CD4-positive, alpha-beta T cell treated with Interleukin-6 for 4 hours (primary cell): ENCODE data around the gene SMAD1.

ENCODE experiments used
- DNase-seq: peaks from one replicate; pipeline ENCODE4 v3.0.0-alpha.2; 2020; ENCODE audit warnings: mixed read lengths

SMAD1 gene

DNA sequence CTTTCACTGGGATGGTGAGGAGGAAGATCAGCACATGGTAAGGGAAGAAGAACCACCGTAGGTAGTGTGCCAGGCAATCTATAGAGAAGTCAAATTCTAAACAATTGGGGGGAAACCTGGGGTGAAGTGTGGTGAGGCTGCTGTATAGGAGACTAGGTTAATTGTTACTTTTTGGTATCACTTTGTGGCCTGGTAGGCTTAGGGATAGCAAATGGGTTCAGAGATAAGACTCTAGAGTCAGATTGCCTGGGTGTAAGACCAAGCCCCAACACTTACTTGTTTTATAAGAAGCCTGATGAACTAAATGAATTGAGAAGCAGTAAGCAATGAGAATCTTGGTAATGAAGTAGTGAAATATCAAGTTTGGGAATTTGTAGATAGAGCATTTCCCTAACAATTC lies 8.7 kb downstream of the SMAD1 start:
- no peak for DNase-seq

GRCh38 chr4:145490796-145491195 lies 9.1 kb downstream of the SMAD1 start:
- no peak for DNase-seq

DNA sequence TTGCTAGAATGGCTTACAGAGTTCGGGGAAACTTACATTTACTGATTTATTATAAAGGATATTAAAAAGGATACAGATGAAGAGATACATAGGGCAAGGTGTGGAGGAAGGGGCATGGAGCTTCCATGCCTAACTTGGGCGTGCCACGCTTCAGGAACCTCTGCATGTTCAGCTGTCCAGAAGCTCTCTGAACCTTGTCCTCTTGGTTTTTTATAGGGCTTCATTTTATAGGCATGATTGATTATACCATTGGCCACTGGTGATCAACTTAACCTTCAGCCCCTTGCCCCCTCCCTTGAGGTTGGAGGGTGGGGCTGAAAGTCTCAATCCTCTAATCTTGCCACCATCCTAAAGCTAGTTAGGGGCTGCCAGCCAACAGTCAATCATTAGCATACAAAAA lies 10.7 kb downstream of the SMAD1 start:
- no peak for DNase-seq

- no peak for DNase-seq
These were observed 11.5 kb downstream of the SMAD1 start for GRCh38 chr4:145493166-145493565.

DNA sequence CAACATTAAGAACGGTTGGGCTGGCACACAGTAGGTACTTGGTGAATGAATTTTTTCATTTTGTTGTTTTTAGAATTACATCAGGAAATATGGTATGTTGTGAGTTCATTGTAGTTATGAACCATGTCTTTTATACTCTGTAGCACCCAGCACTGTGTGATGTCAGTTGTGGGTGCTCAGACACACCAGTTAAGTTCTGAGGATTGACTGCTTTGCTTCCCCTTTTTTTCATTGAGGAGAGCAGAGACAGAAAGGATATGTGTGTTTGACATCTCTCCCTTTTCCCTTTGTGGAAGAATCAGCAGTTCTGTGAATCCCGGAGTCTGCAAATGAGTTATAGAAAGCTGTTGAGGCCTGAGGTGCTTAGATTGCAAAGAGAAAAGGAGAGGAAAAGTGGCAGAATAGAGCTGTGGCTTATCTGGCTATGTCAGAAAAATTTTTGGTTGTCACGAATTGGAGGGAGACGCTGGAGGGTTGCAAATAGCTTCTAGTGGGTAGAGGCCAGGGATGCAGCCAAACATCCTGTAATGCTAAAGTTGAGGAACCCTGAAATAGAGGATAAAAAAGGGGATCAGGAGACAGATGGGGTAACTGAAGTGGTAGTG lies 13.1 kb downstream of the SMAD1 start:
- DNase-seq: no peak

- no peak for DNase-seq
These were observed 14.6 kb downstream of the SMAD1 start for GRCh38 chr4:145496292-145496691.

DNA sequence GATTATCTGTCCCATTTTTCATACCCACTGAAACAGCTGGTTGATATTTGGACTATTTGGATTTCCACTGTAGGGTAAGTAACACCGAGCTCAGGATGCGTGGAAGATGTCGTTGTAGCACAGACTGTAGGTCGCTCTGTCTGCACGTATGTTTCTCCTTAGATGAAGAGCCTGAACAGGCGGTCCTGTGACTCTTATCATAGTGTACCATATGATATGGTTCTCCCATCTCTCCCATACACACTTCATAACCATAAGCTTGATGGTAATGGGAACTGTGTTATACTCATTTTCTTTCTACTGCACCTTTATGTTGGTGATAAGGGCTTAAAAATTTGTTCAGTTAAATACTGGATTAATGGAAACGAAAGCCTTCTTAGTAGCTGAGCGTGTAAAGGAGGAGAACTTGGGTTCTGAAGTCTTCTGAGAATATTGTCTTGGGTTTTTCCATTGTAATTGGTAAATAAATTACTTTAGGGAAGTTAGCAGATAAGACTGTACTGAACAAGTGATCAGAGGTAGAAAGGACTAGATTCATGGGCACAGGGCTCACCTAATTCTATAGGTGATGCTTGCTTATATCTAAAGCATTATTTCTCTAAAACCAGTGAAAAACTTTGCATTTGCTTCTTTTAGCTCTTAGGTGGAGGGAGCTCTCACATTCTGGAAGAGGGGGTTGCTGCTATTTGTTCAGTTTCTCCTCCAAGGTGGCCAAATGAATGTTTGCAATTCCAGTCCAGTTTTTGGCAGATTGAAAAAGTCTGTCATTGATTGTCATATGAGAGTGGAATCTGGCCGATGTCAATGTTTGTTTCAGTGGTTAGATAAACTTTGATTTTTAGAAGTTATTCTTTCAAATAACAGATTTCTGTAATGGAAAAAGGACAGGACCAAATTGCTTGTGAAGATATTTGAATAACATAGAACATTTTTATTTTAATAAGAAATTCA lies 15.8 kb downstream of the SMAD1 start:
- DNase-seq: no peak

DNA sequence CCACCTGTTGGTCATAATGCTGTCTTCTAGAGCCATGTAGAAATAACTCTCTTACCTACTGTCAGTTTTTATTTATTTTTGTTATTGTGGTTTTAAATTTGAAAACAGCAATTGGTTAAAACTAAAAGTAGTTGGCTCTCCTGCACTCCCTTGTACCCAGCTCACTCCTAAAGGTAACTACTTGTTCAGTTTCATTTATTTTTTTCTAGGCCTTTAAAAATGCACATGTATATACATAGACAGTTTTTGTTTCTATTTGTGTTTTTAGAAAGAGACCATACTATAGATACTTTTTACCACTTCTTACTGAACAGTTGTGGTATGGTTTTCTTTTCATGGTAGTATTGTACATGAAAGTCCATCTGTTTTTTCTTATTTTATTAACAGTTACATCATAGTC lies 16.8 kb downstream of the SMAD1 start:
- no peak for DNase-seq

GRCh38 chr4:145501051-145501660 lies 19.5 kb downstream of the SMAD1 start:
- no peak for DNase-seq

- no peak for DNase-seq
These were observed 21.2 kb downstream of the SMAD1 start for GRCh38 chr4:145502809-145503208.

GRCh38 chr4:145503486-145504072 lies 21.9 kb downstream of the SMAD1 start:
- no peak for DNase-seq

- DNase-seq: no peak
These were observed 24.3 kb downstream of the SMAD1 start for GRCh38 chr4:145505995-145506394.

GRCh38 chr4:145507636-145508035 lies 26.0 kb downstream of the SMAD1 start:
- no peak for DNase-seq

DNA sequence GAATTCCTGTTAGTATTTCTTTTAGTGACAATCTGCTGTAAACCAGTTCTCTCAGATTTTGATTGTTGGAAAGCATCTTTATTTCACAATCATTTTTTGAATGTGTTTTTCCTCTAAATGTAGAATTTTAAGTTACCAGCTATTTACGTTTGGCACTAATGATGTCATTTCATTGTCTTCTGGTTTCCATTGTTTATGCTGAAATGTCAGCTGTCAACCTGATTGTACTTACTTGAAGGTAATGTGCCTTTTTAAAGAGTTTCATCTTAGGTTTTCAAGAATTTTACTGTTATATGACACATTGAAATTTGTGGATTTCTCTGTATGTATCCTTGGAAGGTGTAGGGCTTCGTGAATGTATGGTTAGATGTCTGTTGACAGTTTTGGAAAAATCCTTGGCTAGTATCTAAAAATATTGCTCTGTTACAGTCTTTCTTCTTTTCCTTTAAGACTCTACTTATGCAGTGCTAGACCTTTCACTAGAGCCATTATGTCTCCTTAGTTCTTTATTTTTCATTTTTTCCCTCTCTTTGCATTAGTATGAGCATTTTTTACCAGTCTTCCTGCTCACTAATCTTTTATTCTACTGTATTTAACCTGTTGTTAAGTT lies 30.4 kb downstream of the SMAD1 start:
- DNase-seq: no peak

DNA sequence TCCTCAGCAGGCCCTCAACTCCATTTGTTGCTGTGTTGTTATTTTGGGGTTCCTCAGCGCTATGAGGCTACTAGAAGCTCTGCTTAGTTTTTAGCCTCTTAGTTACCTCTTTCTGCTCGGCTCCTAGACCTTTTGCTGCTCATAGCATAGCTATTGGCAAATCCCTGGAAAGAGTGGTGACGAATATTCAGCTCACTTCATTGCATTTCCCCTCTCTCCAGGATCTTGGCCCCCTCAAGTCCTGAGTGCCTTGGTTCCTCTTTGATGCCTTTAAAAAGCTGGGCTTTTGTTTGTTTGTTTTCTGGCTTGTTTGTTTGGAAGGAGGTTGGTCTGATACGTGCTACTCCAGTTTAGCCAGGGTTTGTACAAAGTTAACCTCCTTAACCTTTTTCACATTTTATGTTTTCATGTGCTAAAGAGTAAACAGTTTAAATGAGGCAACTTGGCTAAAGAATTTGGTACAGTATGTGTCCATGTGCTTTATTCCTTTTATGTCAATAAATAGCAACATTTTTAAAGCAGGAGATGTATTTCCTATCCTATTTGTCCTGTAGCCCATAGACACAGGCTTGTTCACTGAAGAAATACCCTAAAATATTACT lies 31.5 kb downstream of the SMAD1 start:
- DNase-seq: no peak

- no peak for DNase-seq
These were observed 38.5 kb downstream of the SMAD1 start for GRCh38 chr4:145520172-145520571.

GRCh38 chr4:145521282-145521681 lies 39.6 kb downstream of the SMAD1 start:
- no peak for DNase-seq

- DNase-seq: no peak
These were observed 41.5 kb downstream of the SMAD1 start for GRCh38 chr4:145523117-145523516.

GRCh38 chr4:145524552-145524951 lies 42.9 kb downstream of the SMAD1 start:
- no peak for DNase-seq

GRCh38 chr4:145525291-145525740 lies 43.7 kb downstream of the SMAD1 start:
- DNase-seq: no peak

- no peak for DNase-seq
These were observed 46.1 kb downstream of the SMAD1 start for GRCh38 chr4:145527773-145528172.

- no peak for DNase-seq
These were observed 46.9 kb downstream of the SMAD1 start for GRCh38 chr4:145528601-145529000.

DNA sequence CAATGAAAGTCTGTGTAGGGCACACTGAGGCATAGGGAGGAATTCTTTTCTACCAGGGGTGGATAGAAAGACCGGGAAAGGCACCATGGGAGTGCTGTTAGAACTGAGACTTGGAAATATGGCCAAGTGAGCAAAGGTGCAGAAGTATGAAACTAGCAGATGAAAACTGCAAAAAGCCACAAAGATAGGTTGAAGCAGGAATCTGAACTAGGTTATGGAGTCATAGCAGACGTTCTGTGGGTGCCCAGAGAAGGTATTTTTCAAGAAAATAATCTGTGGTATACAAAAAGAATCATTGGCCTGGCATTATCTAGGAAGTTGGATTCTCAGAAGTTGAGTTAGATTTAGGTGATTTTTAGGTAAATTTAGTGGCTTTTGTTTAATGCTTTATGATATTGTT lies 48.5 kb downstream of the SMAD1 start:
- no peak for DNase-seq
